ENCODE results near the gene BRD3. TPM values are rescaled to one million over a fixed set of nuclear protein-coding genes. Genes with fewer than 3 reads are reported as not detected.
"Not testable (repeated sequence)": the region's sequence is repeated elsewhere in the genome, so short reads cannot be mapped to it uniquely, and the experiment has no call there.

The BRD3 gene
- total and polyA plus RNA-seq, 11 donors = 10.3 to 37.3 (median 27.5) TPM

GRCh38 chr9:134103391-134103998, 35.7 kb upstream of the BRD3 start:
- intact Hi-C loops (cut with DNase I) = loop anchor here in 2 of 10 donors (5.0 to 10.0 kb wide), 3 partner anchors 309 to 864 kb away; no protein-coding TSS in a partner anchor
- DNase-seq (no peak), ATAC-seq (no peak)
- Histone ChIP-seq H3K27ac (no peak overlapping the region), H3K9me3 (no peaks in the 10 kb centered on the region), H3K36me3 (no peaks in the 10 kb centered on the region), H3K27me3 (peaks cover 0 to 8% (median 0%) of the 10 kb centered on the region in 9 donors), H3K4me3 (no peak overlapping the region), H3K4me1 (no peaks in the 10 kb centered on the region)
- WGBS, 4 donors = 68 to 87% (median 70%) methylated on average over 5 of the region's 5 CpGs
- TF ChIP-seq POLR2A (IDR thresholded peaks at IDR 0.05) = no peak
- TF ChIP-seq, protein P1, sequence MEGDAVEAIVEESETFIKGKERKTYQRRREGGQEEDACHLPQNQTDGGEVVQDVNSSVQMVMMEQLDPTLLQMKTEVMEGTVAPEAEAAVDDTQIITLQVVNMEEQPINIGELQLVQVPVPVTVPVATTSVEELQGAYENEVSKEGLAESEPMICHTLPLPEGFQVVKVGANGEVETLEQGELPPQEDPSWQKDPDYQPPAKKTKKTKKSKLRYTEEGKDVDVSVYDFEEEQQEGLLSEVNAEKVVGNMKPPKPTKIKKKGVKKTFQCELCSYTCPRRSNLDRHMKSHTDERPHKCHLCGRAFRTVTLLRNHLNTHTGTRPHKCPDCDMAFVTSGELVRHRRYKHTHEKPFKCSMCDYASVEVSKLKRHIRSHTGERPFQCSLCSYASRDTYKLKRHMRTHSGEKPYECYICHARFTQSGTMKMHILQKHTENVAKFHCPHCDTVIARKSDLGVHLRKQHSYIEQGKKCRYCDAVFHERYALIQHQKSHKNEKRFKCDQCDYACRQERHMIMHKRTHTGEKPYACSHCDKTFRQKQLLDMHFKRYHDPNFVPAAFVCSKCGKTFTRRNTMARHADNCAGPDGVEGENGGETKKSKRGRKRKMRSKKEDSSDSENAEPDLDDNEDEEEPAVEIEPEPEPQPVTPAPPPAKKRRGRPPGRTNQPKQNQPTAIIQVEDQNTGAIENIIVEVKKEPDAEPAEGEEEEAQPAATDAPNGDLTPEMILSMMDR (IDR thresholded peaks at IDR 0.05) = no peak

DNA sequence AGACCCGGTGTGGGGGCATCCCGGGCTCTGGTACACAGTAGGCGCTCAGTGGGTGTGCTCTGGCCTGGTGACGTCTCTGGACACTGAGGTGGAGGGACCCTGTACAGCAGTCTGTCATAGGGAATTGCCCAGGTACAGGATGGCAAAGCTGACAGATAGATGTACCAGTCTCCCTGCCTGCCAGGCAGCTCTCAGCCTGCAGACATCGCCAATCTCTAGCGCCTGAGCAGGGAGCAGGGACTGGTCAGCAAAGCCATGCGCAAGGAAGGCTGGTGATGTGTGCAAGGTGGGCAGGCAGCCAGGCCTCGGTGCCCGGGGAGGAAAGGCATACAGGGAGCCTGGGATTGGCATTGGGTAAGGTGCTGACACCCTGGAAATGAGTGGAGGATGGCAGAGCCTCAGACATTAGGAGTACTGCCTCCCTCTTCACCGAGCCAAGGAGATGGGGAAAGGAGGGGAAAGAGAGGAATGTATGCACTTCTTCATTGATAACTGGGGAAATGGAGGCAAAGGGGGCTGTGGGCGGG, 33.9 kb upstream of the BRD3 start:
- no peak for DNase-seq
- intact Hi-C loops (cut with DNase I) = loop anchor here in 2 of 10 donors (5.0 to 10.0 kb wide), 3 partner anchors 307 to 866 kb away; no protein-coding TSS in a partner anchor
- no peak for TF ChIP-seq POLR2A (IDR thresholded peaks at IDR 0.05)
- TF ChIP-seq, protein P1 (IDR thresholded peaks at IDR 0.05) = no peak
- Histone ChIP-seq H3K4me3 (no peak overlapping the region), H3K4me1 (no peaks in the 10 kb centered on the region), H3K9me3 (no peaks in the 10 kb centered on the region), H3K27ac (no peak overlapping the region), H3K27me3 (peaks cover 0 to 10% (median 0%) of the 10 kb centered on the region in 9 donors), H3K36me3 (no peaks in the 10 kb centered on the region)
- 71 to 80% (median 75%) methylated on average over 7 to 11 of the region's 11 CpGs for WGBS, 4 donors
- ATAC-seq = peak in 2 of 4 donors; percentile 24 to 39

DNA sequence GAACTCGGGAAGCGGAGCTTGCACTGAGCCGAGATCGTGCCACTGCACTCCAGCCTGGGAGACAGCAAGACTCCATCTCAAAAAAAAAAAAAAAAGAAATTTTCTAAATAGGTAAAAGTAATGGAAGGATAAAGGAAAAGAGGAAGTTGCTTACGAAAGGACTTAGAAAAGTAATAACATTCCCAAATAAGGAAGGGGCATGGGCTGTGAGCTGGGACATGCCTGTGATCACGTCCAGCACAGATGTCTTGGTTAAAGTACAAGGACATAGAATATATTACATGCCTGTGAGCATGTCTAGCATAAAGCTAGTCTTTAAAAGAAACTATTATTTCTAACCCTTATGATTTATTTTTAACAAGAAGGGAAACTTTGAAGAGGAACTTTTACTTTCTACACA, 33.3 kb upstream of the BRD3 start:
- H3K27me3 ChIP-seq, H3K4me1 ChIP-seq, H3K9me3 ChIP-seq, H3K36me3 ChIP-seq, H3K27ac ChIP-seq, DNase-seq, ATAC-seq, H3K4me3 ChIP-seq: not testable (repeated sequence)
- WGBS, 4 donors = 71 to 77% (median 76%) methylated on average over 6 of the region's 6 CpGs
- intact Hi-C loops (cut with DNase I) = loop anchor here in 2 of 10 donors (5.0 to 10.0 kb wide), 3 partner anchors 306 to 866 kb away; no protein-coding TSS in a partner anchor

- no peaks in the 10 kb centered on the region for H3K9me3 ChIP-seq
- H3K36me3 ChIP-seq = no peaks in the 10 kb centered on the region
- intact Hi-C loops (cut with DNase I) = loop anchor here in 2 of 10 donors (5.0 to 10.0 kb wide), 3 partner anchors 305 to 867 kb away; no protein-coding TSS in a partner anchor
- 85 to 93% (median 87%) methylated on average over 5 of the region's 5 CpGs for WGBS, 4 donors
- H3K4me3 ChIP-seq = no peak overlapping the region
- H3K27me3 ChIP-seq = peaks cover 0 to 8% (median 0%) of the 10 kb centered on the region in 9 donors
- no peak for TF ChIP-seq POLR2A (IDR thresholded peaks at IDR 0.05)
- TF ChIP-seq, protein P1 (IDR thresholded peaks at IDR 0.05) = no peak
- DNase-seq (no peak), ATAC-seq (no peak)
- H3K27ac ChIP-seq = no peak overlapping the region
- H3K4me1 ChIP-seq = no peaks in the 10 kb centered on the region
These were observed 32.2 kb upstream of the BRD3 start for GRCh38 chr9:134100040-134100439.

Measured in heart left ventricle (tissue), 16 donors.